Keratinocyte (primary cell): Measurements from ENCODE around the gene ZNF804B. TPM values are rescaled to one million over a fixed set of nuclear protein-coding genes. Genes with fewer than 3 reads are reported as not detected.

Experiments
- DNase-seq: peaks from one replicate; pipeline ENCODE4 v3.0.0-alpha.2; 2011; ENCODE audit warnings: low read depth, missing footprints, low spot score
- FAIRE-seq: peaks from 2 replicates; lab custom pipeline; 2011; peaks lifted over from hg19 to GRCh38; lab: Jason Lieb, UNC
- H2AFZ ChIP-seq: 2 replicates; pipeline ENCODE4 v1.6.0; 2012; ENCODE audit warnings: low read length, control low read depth, inconsistent platforms; ENCODE audit not compliant: control insufficient read depth
- H3K27ac ChIP-seq: 2 replicates; pipeline ENCODE4 v1.5.1; 2011; ENCODE audit warnings: low read length; ENCODE audit not compliant: control insufficient read depth, insufficient read depth
- H3K27me3 ChIP-seq: 3 replicates; pipeline ENCODE4 v1.6.0; 2011; ENCODE audit warnings: low read length; ENCODE audit not compliant: control insufficient read depth, insufficient read depth; ENCODE audit errors: extremely low read depth
- H3K36me3 ChIP-seq, 2 experiments: 2 replicates in 1 of 2; 3 replicates in 1 of 2; pipeline ENCODE4 v1.5.1; 2011; ENCODE audit warnings: low read length in 2 of 2, mild to moderate bottlenecking in 1 of 2; ENCODE audit not compliant: control insufficient read depth in 2 of 2, insufficient read depth in 2 of 2; ENCODE audit errors: extremely low read depth in 1 of 2
- H3K4me1 ChIP-seq: 3 replicates; pipeline ENCODE4 v1.5.1; 2011; ENCODE audit warnings: low read length; ENCODE audit not compliant: control insufficient read depth, insufficient read depth; ENCODE audit errors: extremely low read depth
- H3K4me2 ChIP-seq: 3 replicates; pipeline ENCODE4 v1.6.0; 2011; ENCODE audit warnings: low read depth, low read length; ENCODE audit not compliant: control insufficient read depth, insufficient read depth; ENCODE audit errors: extremely low read depth
- H3K4me3 ChIP-seq, 3 experiments: fragments of 200-600 bp in 1 of 3; sonication (generic) in 1 of 3; 2 replicates in 2 of 3; 3 replicates in 1 of 3; pipeline ENCODE4 v1.5.1; 2011 to 2016; ENCODE audit warnings: low read length in 3 of 3, mild to moderate bottlenecking in 3 of 3, control low read depth in 2 of 3, inconsistent platforms in 1 of 3, low read depth in 1 of 3, mixed read lengths in 1 of 3, mixed run types in 1 of 3, moderate library complexity in 1 of 3; ENCODE audit not compliant: control insufficient read depth in 2 of 3, insufficient read depth in 2 of 3; ENCODE audit errors: extremely low read depth in 1 of 3
- H3K79me2 ChIP-seq: 2 replicates; pipeline ENCODE4 v1.6.0; 2012; ENCODE audit warnings: low read length; ENCODE audit not compliant: control insufficient read depth, insufficient read depth
- H3K9ac ChIP-seq: 3 replicates; pipeline ENCODE4 v1.6.0; 2011; ENCODE audit warnings: low read length; ENCODE audit not compliant: control insufficient read depth, insufficient read depth; ENCODE audit errors: extremely low read depth
- H3K9me1 ChIP-seq: 3 replicates; pipeline ENCODE4 v1.6.0; 2011; ENCODE audit warnings: low read length; ENCODE audit not compliant: control insufficient read depth, insufficient read depth; ENCODE audit errors: extremely low read depth
- H3K9me3 ChIP-seq: 2 replicates; pipeline ENCODE4 v1.5.1; 2012; ENCODE audit warnings: low read depth, low read length; ENCODE audit not compliant: control insufficient read depth
- H4K20me1 ChIP-seq: 3 replicates; pipeline ENCODE4 v1.6.0; 2011; ENCODE audit warnings: low read length; ENCODE audit not compliant: control insufficient read depth, insufficient read depth; ENCODE audit errors: extremely low read depth
- CTCF ChIP-seq, 3 experiments: IDR thresholded peaks in 1 of 3; conservative IDR thresholded peaks in 1 of 3; optimal IDR thresholded peaks in 1 of 3; 2 replicates in 2 of 3; 3 replicates in 1 of 3; pipeline versions ENCODE3 to v1.5.1; 2011; ENCODE audit warnings: low read length in 3 of 3, mild to moderate bottlenecking in 3 of 3, moderate library complexity in 2 of 3, control low read depth in 1 of 3, inconsistent platforms in 1 of 3; ENCODE audit not compliant: insufficient read depth in 2 of 3; ENCODE audit errors: extremely low read depth in 1 of 3
- EZH2 ChIP-seq: IDR thresholded peaks from one replicate; pipeline ENCODE4 v1.6.1; 2012; ENCODE audit warnings: inconsistent platforms, mild to moderate bottlenecking, low read length, moderate library complexity
- dilution Hi-C: fragments of 300-500 bp; cut with MboI; formaldehyde crosslinking; loops from one replicate; pipeline ENCODE4 v1.7.0; 2020; ENCODE audit warnings: low sequenced_read_pairs; ENCODE audit not compliant: extremely low pct_ligation_motif_present
- polyA plus RNA-seq, 5 experiments: library from polyadenylated mRNA; depleted of rRNA in 3 of 5; stranded (reverse) in 3 of 5; stranded (forward) in 1 of 5; unstranded in 1 of 5; fragments of >200 nt; gene quantifications; 1 replicate in 1 of 5; 2 replicates in 3 of 5; 3 replicates in 1 of 5; pipeline versions ENCODE4 v1.2.1 to v1.2.3, GENCODE V29; 2011 to 2012; ENCODE audit warnings: missing spikeins in 2 of 5, low read depth in 1 of 5, low replicate concordance in 1 of 5

Gene ZNF804B
- polyA plus RNA-seq, 1 donor (not counting 4 experiments of a cell fraction or from before 2014, with no cell fraction given), result not detected

GRCh38 chr7:88967432-88967831 is 207.9 kb downstream of the ZNF804B start:
- no peak overlapping the region for H3K4me2 ChIP-seq
- no peaks in the 10 kb centered on the region for H3K4me1 ChIP-seq
- no peaks in the 10 kb centered on the region for H3K9me3 ChIP-seq
- H2AFZ ChIP-seq, result no peak overlapping the region
- H3K9ac ChIP-seq, result no peak overlapping the region
- no peak overlapping the region for H3K4me3 ChIP-seq
- no peaks in the 10 kb centered on the region for H3K9me1 ChIP-seq
- dilution Hi-C loops, result no loop called here
- no peak overlapping the region for H3K27ac ChIP-seq
- no peaks in the 10 kb centered on the region for H3K27me3 ChIP-seq
- TF ChIP-seq EZH2 (no peak), CTCF (optimal IDR thresholded peaks at IDR 0.05 in 1 of 3, IDR thresholded peaks at IDR 0.05 in 1 of 3, conservative IDR thresholded peaks at IDR 0.05 in 1 of 3; ENCODE audit: extremely low read depth in 1 of 3, insufficient read depth in 2 of 3, low read length in 3 of 3) (no peak)
- no peaks in the 10 kb centered on the region for H4K20me1 ChIP-seq
- FAIRE-seq (no peak), DNase-seq (no peak)
- no peaks in the 10 kb centered on the region for H3K36me3 ChIP-seq
- no peaks in the 10 kb centered on the region for H3K79me2 ChIP-seq

- no peaks in the 10 kb centered on the region for H3K9me1 ChIP-seq
- FAIRE-seq (no peak), DNase-seq (no peak)
- H3K27me3 ChIP-seq, result no peaks in the 10 kb centered on the region
- H4K20me1 ChIP-seq, result no peaks in the 10 kb centered on the region
- H3K9ac ChIP-seq, result no peak overlapping the region
- dilution Hi-C loops, result no loop called here
- no peaks in the 10 kb centered on the region for H3K4me1 ChIP-seq
- H2AFZ ChIP-seq, result no peak overlapping the region
- no peaks in the 10 kb centered on the region for H3K79me2 ChIP-seq
- TF ChIP-seq CTCF (optimal IDR thresholded peaks at IDR 0.05 in 1 of 3, IDR thresholded peaks at IDR 0.05 in 1 of 3, conservative IDR thresholded peaks at IDR 0.05 in 1 of 3; ENCODE audit: extremely low read depth in 1 of 3, insufficient read depth in 2 of 3, low read length in 3 of 3) (no peak), EZH2 (no peak)
- H3K27ac ChIP-seq, result no peak overlapping the region
- H3K4me2 ChIP-seq, result no peak overlapping the region
- no peak overlapping the region for H3K4me3 ChIP-seq
- no peaks in the 10 kb centered on the region for H3K36me3 ChIP-seq
- H3K9me3 ChIP-seq, result no peaks in the 10 kb centered on the region
These were observed 209.7 kb downstream of the ZNF804B start for GRCh38 chr7:88969167-88969566.
